ENCODE measurements around the gene CETN3.
"Not testable (repeated sequence)": the region's sequence is repeated elsewhere in the genome, so short reads cannot be mapped to it uniquely, and the experiment has no call there.

CETN3 gene

GRCh38 chr5:90383903-90384302 is 25.7 kb downstream of the CETN3 start:
- no peak for DNase-seq (ENCODE audit: low read depth in 2 of 2)

GRCh38 chr5:90381213-90381929 is 28.2 kb downstream of the CETN3 start:
- DNase-seq (ENCODE audit: low read depth in 2 of 2), result no peak

GRCh38 chr5:90379652-90380051 is 29.9 kb downstream of the CETN3 start:
- no peak for DNase-seq (ENCODE audit: low read depth in 2 of 2)

- no peak for DNase-seq (ENCODE audit: low read depth in 2 of 2)
Observed at GRCh38 chr5:90378752-90379151, 30.8 kb downstream of the CETN3 start.

GRCh38 chr5:90371269-90371668 is 38.3 kb downstream of the CETN3 start:
- DNase-seq (ENCODE audit: low read depth in 2 of 2), result not testable (repeated sequence)

GRCh38 chr5:90368454-90369246 is 40.9 kb downstream of the CETN3 start:
- no peak for DNase-seq (ENCODE audit: low read depth in 2 of 2)

- no peak for DNase-seq (ENCODE audit: low read depth in 2 of 2)
Observed at GRCh38 chr5:90367879-90368278, 41.7 kb downstream of the CETN3 start.

- no peak for DNase-seq (ENCODE audit: low read depth in 2 of 2)
Observed at GRCh38 chr5:90366948-90367347, 42.6 kb downstream of the CETN3 start.

GRCh38 chr5:90365328-90365727 is 44.2 kb downstream of the CETN3 start:
- no peak for DNase-seq (ENCODE audit: low read depth in 2 of 2)

- DNase-seq (ENCODE audit: low read depth in 2 of 2), result no peak
Observed at GRCh38 chr5:90359073-90359920, 50.3 kb downstream of the CETN3 start.

- DNase-seq (ENCODE audit: low read depth in 2 of 2), result no peak
Observed at GRCh38 chr5:90356622-90357021, 52.9 kb downstream of the CETN3 start.

- no peak for DNase-seq (ENCODE audit: low read depth in 2 of 2)
Observed at GRCh38 chr5:90356176-90356575, 53.4 kb downstream of the CETN3 start.

- DNase-seq (ENCODE audit: low read depth in 2 of 2), result no peak
Observed at GRCh38 chr5:90355635-90356034, 53.9 kb downstream of the CETN3 start.

- no peak for DNase-seq (ENCODE audit: low read depth in 2 of 2)
Observed at GRCh38 chr5:90353254-90353653, 56.3 kb downstream of the CETN3 start.

GRCh38 chr5:90351101-90351500 is 58.5 kb downstream of the CETN3 start:
- DNase-seq (ENCODE audit: low read depth in 2 of 2), result no peak

GRCh38 chr5:90347462-90347861 is 62.1 kb downstream of the CETN3 start:
- DNase-seq (ENCODE audit: low read depth in 2 of 2), result no peak

- DNase-seq (ENCODE audit: low read depth in 2 of 2), result no peak
Observed at GRCh38 chr5:90345684-90346083, 63.9 kb downstream of the CETN3 start.

- no peak for DNase-seq (ENCODE audit: low read depth in 2 of 2)
Observed at GRCh38 chr5:90344689-90345088, 64.9 kb downstream of the CETN3 start.

GRCh38 chr5:90343731-90344130 is 65.8 kb downstream of the CETN3 start:
- not testable (repeated sequence) for DNase-seq (ENCODE audit: low read depth in 2 of 2)

- no peak for DNase-seq (ENCODE audit: low read depth in 2 of 2)
Observed at GRCh38 chr5:90342576-90342975, 67.0 kb downstream of the CETN3 start.

All from stimulated activated CD4-positive, alpha-beta T cell treated with anti-CD3 and anti-CD28 coated beads, Interleukin-4, amount 100 ng/mL, for 48 hours (primary cell).